ENCODE results near the gene R3HDM1.

R3HDM1 gene

DNA sequence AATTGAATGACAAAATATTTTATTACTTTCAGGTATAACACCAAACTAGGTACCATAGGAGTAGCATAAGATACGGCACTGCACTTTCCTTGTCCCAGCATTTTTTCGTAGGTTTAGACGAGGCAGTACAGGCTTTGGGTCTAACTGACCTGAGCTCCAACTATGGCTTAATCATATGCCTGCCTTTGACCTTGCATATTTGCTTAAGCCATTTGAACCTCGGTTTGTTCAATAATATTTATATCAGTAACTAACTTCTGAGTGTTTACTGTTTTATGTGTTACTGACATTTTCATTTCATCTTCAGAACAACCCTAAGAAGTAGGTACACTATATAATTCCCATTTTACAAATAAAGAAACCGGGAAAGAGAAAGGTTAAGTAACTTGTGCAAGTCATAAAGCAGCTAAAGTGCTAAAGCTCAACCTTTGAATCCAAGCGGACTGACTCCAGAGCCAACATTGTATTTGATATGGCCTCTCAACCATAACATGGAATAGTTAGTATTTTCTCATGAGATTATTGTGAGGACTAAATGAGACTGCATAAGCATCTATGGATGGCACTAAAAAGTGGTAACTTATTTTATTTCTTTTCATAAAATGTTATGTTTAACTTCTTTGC is 104.0 kb downstream of the R3HDM1 start:
- peaks cover 9% of the 10 kb centered on the region for H3K36me3 ChIP-seq (replicated peaks)
- H3K27ac ChIP-seq, result no peak overlapping the region
- in situ Hi-C loops (cut with HindIII; ENCODE audit: low pct_ligation_motif_present, low sequenced_read_pairs), result no loop called here
- DNase-seq, result no peak
- TF ChIP-seq, protein P1, sequence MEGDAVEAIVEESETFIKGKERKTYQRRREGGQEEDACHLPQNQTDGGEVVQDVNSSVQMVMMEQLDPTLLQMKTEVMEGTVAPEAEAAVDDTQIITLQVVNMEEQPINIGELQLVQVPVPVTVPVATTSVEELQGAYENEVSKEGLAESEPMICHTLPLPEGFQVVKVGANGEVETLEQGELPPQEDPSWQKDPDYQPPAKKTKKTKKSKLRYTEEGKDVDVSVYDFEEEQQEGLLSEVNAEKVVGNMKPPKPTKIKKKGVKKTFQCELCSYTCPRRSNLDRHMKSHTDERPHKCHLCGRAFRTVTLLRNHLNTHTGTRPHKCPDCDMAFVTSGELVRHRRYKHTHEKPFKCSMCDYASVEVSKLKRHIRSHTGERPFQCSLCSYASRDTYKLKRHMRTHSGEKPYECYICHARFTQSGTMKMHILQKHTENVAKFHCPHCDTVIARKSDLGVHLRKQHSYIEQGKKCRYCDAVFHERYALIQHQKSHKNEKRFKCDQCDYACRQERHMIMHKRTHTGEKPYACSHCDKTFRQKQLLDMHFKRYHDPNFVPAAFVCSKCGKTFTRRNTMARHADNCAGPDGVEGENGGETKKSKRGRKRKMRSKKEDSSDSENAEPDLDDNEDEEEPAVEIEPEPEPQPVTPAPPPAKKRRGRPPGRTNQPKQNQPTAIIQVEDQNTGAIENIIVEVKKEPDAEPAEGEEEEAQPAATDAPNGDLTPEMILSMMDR (IDR thresholded peaks at IDR 0.05; ENCODE audit: low read depth, low read length, missing control alignments), result no peak
- H3K27me3 ChIP-seq (replicated peaks), result no peaks in the 10 kb centered on the region
- no peak overlapping the region for H3K4me3 ChIP-seq (ENCODE audit: low read depth, low read length)

DNA sequence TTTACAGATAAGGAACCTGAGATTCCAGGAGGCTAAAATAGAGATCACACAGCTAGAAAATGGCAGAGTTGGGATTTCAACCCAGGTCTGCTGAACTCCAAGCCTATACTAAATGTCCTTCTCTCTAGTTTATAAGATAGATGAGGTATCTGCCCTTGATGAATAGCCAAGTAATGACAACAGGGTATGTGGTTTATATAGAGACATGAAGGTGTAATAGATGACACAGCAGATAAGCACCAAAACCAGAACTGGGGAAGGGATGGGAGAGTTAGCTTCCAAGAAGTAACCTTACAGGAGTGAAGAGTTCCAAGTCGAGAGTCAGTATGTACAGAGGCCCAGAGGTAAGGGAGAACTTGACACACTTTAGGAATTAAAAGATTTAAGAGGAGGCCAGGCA is 105.7 kb downstream of the R3HDM1 start:
- in situ Hi-C loops (cut with HindIII; ENCODE audit: low pct_ligation_motif_present, low sequenced_read_pairs), result no loop called here
- Histone ChIP-seq H3K4me3 (ENCODE audit: low read depth, low read length) (no peak overlapping the region), H3K27ac (no peak overlapping the region), H3K27me3 (replicated peaks) (no peaks in the 10 kb centered on the region), H3K36me3 (replicated peaks) (peaks cover 9% of the 10 kb centered on the region)
- DNase-seq, result no peak
- TF ChIP-seq, protein P1 (IDR thresholded peaks at IDR 0.05; ENCODE audit: low read depth, low read length, missing control alignments), result no peak

DNA sequence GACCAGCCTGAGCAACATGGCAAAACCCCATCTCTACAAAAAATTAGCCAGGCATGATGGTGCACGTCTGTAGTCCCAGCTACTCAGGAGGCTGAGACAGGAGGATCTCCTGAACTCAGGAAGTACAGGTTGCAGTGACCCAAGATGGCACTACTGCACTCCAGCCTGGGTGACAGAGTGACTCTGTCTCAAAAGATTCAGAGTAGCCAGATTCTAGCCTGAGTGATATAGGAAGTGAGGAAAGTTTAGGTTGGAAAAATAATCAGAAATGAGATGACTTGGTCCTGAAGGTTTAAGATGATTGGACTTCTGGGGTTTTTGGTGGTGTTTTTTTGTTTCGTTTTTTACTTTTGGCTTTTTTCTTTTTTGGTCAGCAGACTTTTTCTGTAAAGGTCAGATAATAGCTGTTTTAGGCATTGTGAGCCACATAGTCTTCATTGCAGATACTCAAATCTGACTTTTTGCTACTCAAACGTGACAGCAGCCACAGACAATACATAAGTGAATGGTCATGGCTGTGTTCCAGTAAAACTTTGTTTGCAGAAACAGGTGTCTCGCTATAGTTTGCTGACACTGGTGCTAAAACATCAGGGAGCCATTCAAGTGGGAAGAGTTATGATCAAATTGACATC is 106.3 kb downstream of the R3HDM1 start:
- H3K36me3 ChIP-seq (replicated peaks), result peaks cover 9% of the 10 kb centered on the region
- no peaks in the 10 kb centered on the region for H3K27me3 ChIP-seq (replicated peaks)
- DNase-seq, result no peak
- H3K27ac ChIP-seq, result no peak overlapping the region
- H3K4me3 ChIP-seq (ENCODE audit: low read depth, low read length), result no peak overlapping the region
- TF ChIP-seq, protein P1 (IDR thresholded peaks at IDR 0.05; ENCODE audit: low read depth, low read length, missing control alignments), result no peak
- in situ Hi-C loops (cut with HindIII; ENCODE audit: low pct_ligation_motif_present, low sequenced_read_pairs), result no loop called here

DNA sequence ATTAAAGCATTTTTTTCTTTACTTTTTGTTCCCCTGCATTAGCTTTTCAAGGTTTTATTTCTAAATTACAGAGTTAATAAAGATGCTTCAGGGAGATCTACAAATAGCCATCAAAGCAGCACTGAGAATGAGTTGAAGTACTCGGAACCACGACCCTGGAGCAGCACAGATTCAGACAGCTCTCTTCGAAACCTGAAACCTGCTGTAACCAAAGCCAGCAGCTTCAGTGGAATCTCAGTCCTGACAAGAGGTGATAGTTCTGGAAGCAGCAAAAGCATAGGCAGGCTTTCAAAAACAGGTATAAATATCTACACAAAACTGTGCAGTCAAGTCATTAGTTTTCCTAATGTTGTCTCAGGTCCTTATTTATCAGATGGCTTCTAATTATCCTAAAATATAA is 107.5 kb downstream of the R3HDM1 start:
- TF ChIP-seq, protein P1 (IDR thresholded peaks at IDR 0.05; ENCODE audit: low read depth, low read length, missing control alignments), result no peak
- no peak overlapping the region for H3K27ac ChIP-seq
- no peak for DNase-seq
- H3K4me3 ChIP-seq (ENCODE audit: low read depth, low read length), result no peak overlapping the region
- H3K27me3 ChIP-seq (replicated peaks), result no peaks in the 10 kb centered on the region
- H3K36me3 ChIP-seq (replicated peaks), result peaks cover 9% of the 10 kb centered on the region
- in situ Hi-C loops (cut with HindIII; ENCODE audit: low pct_ligation_motif_present, low sequenced_read_pairs), result no loop called here

DNA sequence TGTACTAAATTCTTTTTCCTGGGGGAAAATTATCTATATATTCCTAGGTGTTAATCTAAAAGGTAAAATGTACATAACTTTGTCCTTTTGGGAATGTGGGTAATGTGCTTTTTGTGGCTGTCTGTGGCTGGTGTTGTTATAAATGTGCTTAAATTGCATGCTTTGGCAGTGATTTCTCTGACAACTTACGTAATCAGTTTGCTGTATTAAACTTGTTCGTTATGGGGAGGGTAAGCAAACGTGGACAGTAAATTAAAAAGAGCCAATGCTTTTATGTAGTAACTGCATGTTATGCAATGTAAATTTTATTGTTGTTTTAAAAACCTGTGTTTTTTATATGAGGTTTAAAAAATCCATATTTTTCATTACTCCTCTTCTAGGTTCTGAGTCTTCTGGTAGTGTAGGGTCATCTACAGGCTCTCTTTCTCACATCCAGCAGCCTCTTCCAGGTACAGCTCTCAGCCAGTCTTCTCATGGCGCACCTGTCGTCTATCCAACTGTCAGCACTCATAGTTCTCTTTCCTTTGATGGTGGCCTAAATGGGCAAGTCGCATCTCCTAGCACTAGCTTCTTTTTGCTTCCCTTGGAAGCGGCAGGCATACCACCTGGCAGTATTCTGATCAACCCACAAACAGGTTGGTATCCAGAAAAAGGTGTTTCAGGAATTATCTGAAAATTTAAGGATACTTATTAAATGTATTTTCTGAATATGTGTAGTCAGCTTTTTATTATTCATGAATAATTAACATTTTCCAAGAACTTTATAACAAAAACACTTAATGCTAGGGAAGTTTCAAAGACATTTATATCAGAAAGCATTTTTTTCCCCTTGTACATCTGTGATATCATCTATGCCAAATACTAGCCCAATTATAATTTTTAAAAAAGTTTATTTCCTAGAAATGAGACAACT is 110.1 kb downstream of the R3HDM1 start:
- in situ Hi-C loops (cut with HindIII; ENCODE audit: low pct_ligation_motif_present, low sequenced_read_pairs), result no loop called here
- H3K4me3 ChIP-seq (ENCODE audit: low read depth, low read length), result no peak overlapping the region
- no peak for DNase-seq
- H3K27me3 ChIP-seq (replicated peaks), result no peaks in the 10 kb centered on the region
- H3K27ac ChIP-seq, result no peak overlapping the region
- TF ChIP-seq, protein P1 (IDR thresholded peaks at IDR 0.05; ENCODE audit: low read depth, low read length, missing control alignments), result no peak
- peaks cover 12% of the 10 kb centered on the region for H3K36me3 ChIP-seq (replicated peaks)

Data from brain microvascular endothelial cell (primary cell).